SU-DHL-6 (cell line): ENCODE data around the gene CHCHD10.

Source experiments
- H2AFZ ChIP-seq: fragments of 200-600 bp; sonication (generic); 2 replicates; pipeline ENCODE4 v1.6.1; 2014; ENCODE audit warnings: low read depth, mild to moderate bottlenecking, moderate library complexity, mixed read lengths, antibody characterized with exemption, low read length; ENCODE audit not compliant: severe bottlenecking
- H3F3A ChIP-seq: fragments of 200-600 bp; shearing (Covaris generic); 2 replicates; pipeline ENCODE4 v1.6.0; 2016; ENCODE audit warnings: antibody characterized with exemption, mild to moderate bottlenecking; ENCODE audit not compliant: insufficient read depth
- H3K27ac ChIP-seq: fragments of 200-600 bp; sonication (generic); 2 replicates; pipeline ENCODE4 v1.5.1; 2016; ENCODE audit warnings: low read depth, mild to moderate bottlenecking, low read length, moderate library complexity, mixed read lengths
- H3K27me3 ChIP-seq: fragments of 200-600 bp; sonication (generic), shearing (Covaris generic); 2 replicates; pipeline ENCODE4 v1.6.0; 2014; ENCODE audit warnings: mild to moderate bottlenecking, low read length
- H3K36me3 ChIP-seq: fragments of 200-600 bp; sonication (generic); 2 replicates; pipeline ENCODE4 v1.6.1; 2014; ENCODE audit warnings: mild to moderate bottlenecking, low read length, mixed read lengths
- H3K4me2 ChIP-seq: fragments of 300-600, 200-600 bp; shearing (Covaris generic), sonication (generic); 2 replicates; pipeline ENCODE4 v1.6.0; 2014; ENCODE audit warnings: low read length, low read depth, mild to moderate bottlenecking; ENCODE audit not compliant: poor library complexity, severe bottlenecking
- H3K4me3 ChIP-seq: fragments of 200-600 bp; sonication (generic); 2 replicates; pipeline ENCODE4 v1.5.1; 2014; ENCODE audit warnings: antibody characterized with exemption, low read length, mild to moderate bottlenecking, mixed read lengths; ENCODE audit not compliant: insufficient read depth, poor library complexity, severe bottlenecking
- H3K79me2 ChIP-seq: fragments of 200-600 bp; sonication (generic); 2 replicates; pipeline ENCODE4 v1.6.1; 2014; ENCODE audit warnings: mild to moderate bottlenecking, low read length, moderate library complexity; ENCODE audit not compliant: insufficient read depth
- H3K9ac ChIP-seq: fragments of 200-600 bp; sonication (generic); 2 replicates; pipeline ENCODE4 v1.7.0; 2014; ENCODE audit warnings: mild to moderate bottlenecking, low read length
- H3K9me2 ChIP-seq: fragments of 200-600 bp; sonication (generic); replicated peaks from 2 replicates; pipeline ENCODE4 v1.6.1; 2014; ENCODE audit warnings: low read length; ENCODE audit not compliant: insufficient read depth
- H3K9me3 ChIP-seq: fragments of 200-600 bp; sonication (generic); 2 replicates; pipeline ENCODE4 v1.6.1; 2014; ENCODE audit warnings: low read length, mixed read lengths; ENCODE audit not compliant: insufficient read depth
- H4K20me1 ChIP-seq: fragments of 200-600 bp; sonication (generic); 2 replicates; pipeline ENCODE4 v1.6.1; 2014; ENCODE audit warnings: low read depth, mild to moderate bottlenecking, antibody characterized with exemption, low read length, moderate library complexity, mixed read lengths
- EZH2phosphoT487 ChIP-seq: fragments of 200-600 bp; sonication (generic), shearing (Covaris generic); conservative IDR thresholded peaks from 2 replicates; pipeline ENCODE4 v1.6.1; 2018; ENCODE audit warnings: mild to moderate bottlenecking, antibody characterized with exemption, low read length, moderate library complexity, mixed read lengths
- TF ChIP-seq, protein P1 (sequence below): fragments of 200-600 bp; sonication (generic); IDR thresholded peaks from one replicate; pipeline ENCODE4 v1.5.1; 2017; ENCODE audit warnings: antibody characterized with exemption, mild to moderate bottlenecking, low read length, moderate library complexity; ENCODE audit not compliant: insufficient read depth, poor library complexity, severe bottlenecking

Gene CHCHD10

GRCh38 chr22:23784215-23784732 is 16.5 kb upstream of the CHCHD10 start:
- Histone ChIP-seq H3K27me3 (no peaks in the 10 kb centered on the region), H3K27ac (no peak overlapping the region), H3K9ac (no peak overlapping the region), H3F3A (no peaks in the 10 kb centered on the region; the same call in 1 of the 2 replicates), H3K79me2 (peaks cover 20% of the 10 kb centered on the region), H2AFZ (no peak overlapping the region), H3K9me3 (no peaks in the 10 kb centered on the region), H3K4me2 (no peak overlapping the region), H3K4me3 (no peak overlapping the region), H4K20me1 (peaks cover 3% of the 10 kb centered on the region; the same call in 1 of the 2 replicates), H3K36me3 (no peaks in the 10 kb centered on the region), H3K9me2 (no peaks in the 10 kb centered on the region)
- no peak for TF ChIP-seq EZH2phosphoT487
- TF ChIP-seq, protein P1, sequence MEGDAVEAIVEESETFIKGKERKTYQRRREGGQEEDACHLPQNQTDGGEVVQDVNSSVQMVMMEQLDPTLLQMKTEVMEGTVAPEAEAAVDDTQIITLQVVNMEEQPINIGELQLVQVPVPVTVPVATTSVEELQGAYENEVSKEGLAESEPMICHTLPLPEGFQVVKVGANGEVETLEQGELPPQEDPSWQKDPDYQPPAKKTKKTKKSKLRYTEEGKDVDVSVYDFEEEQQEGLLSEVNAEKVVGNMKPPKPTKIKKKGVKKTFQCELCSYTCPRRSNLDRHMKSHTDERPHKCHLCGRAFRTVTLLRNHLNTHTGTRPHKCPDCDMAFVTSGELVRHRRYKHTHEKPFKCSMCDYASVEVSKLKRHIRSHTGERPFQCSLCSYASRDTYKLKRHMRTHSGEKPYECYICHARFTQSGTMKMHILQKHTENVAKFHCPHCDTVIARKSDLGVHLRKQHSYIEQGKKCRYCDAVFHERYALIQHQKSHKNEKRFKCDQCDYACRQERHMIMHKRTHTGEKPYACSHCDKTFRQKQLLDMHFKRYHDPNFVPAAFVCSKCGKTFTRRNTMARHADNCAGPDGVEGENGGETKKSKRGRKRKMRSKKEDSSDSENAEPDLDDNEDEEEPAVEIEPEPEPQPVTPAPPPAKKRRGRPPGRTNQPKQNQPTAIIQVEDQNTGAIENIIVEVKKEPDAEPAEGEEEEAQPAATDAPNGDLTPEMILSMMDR, result no peak

GRCh38 chr22:23783265-23784150 is 15.7 kb upstream of the CHCHD10 start:
- no peak overlapping the region for H3K4me2 ChIP-seq
- no peak for TF ChIP-seq EZH2phosphoT487
- no peak overlapping the region for H3K4me3 ChIP-seq
- no peak overlapping the region for H2AFZ ChIP-seq
- H3K9ac ChIP-seq, result no peak overlapping the region
- no peaks in the 10 kb centered on the region for H3K36me3 ChIP-seq
- H3K79me2 ChIP-seq, result peaks cover 13% of the 10 kb centered on the region
- H3F3A ChIP-seq, result no peaks in the 10 kb centered on the region; the same call in 1 of the 2 replicates
- no peaks in the 10 kb centered on the region for H3K9me2 ChIP-seq
- H4K20me1 ChIP-seq, result peaks cover 3% of the 10 kb centered on the region; the same call in 1 of the 2 replicates
- H3K9me3 ChIP-seq, result no peaks in the 10 kb centered on the region
- no peak overlapping the region for H3K27ac ChIP-seq
- H3K27me3 ChIP-seq, result no peaks in the 10 kb centered on the region

- Histone ChIP-seq H3K9me2 (no peaks in the 10 kb centered on the region), H3F3A (no peaks in the 10 kb centered on the region; the same call in 1 of the 2 replicates), H3K79me2 (peaks cover 5% of the 10 kb centered on the region), H2AFZ (no peak overlapping the region), H3K9ac (no peak overlapping the region), H3K4me3 (no peak overlapping the region), H3K36me3 (no peaks in the 10 kb centered on the region), H3K9me3 (no peaks in the 10 kb centered on the region), H3K27ac (no peak overlapping the region), H3K27me3 (no peaks in the 10 kb centered on the region), H3K4me2 (no peak overlapping the region), H4K20me1 (no peaks in the 10 kb centered on the region)
- TF ChIP-seq EZH2phosphoT487, result no peak
- TF ChIP-seq, protein P1, result no peak
Measured at GRCh38 chr22:23782703-23783102, 14.9 kb upstream of the CHCHD10 start.

DNA sequence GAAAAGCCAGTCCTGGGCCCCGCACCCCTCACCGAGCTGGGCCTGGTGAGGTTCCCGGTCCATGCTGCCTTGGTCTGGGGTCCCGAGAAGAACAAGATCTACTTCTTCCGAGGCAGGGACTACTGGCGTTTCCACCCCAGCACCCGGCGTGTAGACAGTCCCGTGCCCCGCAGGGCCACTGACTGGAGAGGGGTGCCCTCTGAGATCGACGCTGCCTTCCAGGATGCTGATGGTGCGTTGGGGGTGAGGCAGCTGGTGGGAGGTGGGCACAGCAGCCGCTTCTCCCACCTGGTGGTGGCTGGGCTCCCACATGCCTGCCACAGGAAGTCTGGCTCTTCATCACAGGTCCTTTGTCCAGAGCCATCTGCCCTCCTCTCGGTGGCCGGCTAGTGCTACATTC is 14.5 kb upstream of the CHCHD10 start:
- Histone ChIP-seq H3K27ac (no peak overlapping the region), H3K4me2 (no peak overlapping the region)

More for the DNA sequence above, 14.5 kb upstream of the CHCHD10 start:
- Histone ChIP-seq H4K20me1 (no peaks in the 10 kb centered on the region), H3K79me2 (peaks cover under 1% of the 10 kb centered on the region; the same call in 1 of the 2 replicates), H3K9me3 (no peaks in the 10 kb centered on the region), H3K36me3 (no peaks in the 10 kb centered on the region), H3K9me2 (no peaks in the 10 kb centered on the region), H3K27me3 (no peaks in the 10 kb centered on the region), H2AFZ (no peak overlapping the region), H3F3A (no peaks in the 10 kb centered on the region; the same call in 1 of the 2 replicates), H3K9ac (no peak overlapping the region), H3K4me3 (no peak overlapping the region)
- TF ChIP-seq, protein P1, result no peak
- no peak for TF ChIP-seq EZH2phosphoT487
